PC-3 (cell line): ENCODE results near the gene VWC2. TPM values are rescaled to one million over a fixed set of nuclear protein-coding genes. Genes with fewer than 3 reads are reported as not detected.

Experiments
- ATAC-seq: fragments of 200-7000 bp; cut with Tn5 transposase; 2 replicates; pipeline ENCODE4 v1.9.1; 2020; ENCODE audit warnings: mild to moderate bottlenecking, moderate library complexity
- BruUV-seq: library from RNA; stranded (reverse); fragments of 400-500 nt; replicated peaks from 2 replicates; lab custom pipeline; 2021; lab: Mats Ljungman, UMichigan
- CTCF ChIA-PET: fragments of 300-600 bp; sonication (Branson Sonifier 250); formaldehyde crosslinking; loops from one replicate; lab custom pipeline; 2022; ENCODE audit warnings: antibody characterized with exemption; lab: Charles Lee
- POLR2A ChIA-PET: fragments of 300-600 bp; sonication (Branson Sonifier 250); formaldehyde crosslinking; loops from one replicate; lab custom pipeline; 2022; ENCODE audit warnings: antibody characterized with exemption; ENCODE audit not compliant: unreplicated experiment; lab: Charles Lee
- DNase-seq: peaks from one replicate; pipeline ENCODE4 v3.0.0-alpha.2; 2015
- H2AFZ ChIP-seq: fragments of 300-600 bp; sonication (generic); 2 replicates; pipeline ENCODE4 v1.6.0; 2016; ENCODE audit warnings: antibody characterized with exemption, low read length
- H3F3A ChIP-seq: fragments of 300-600 bp; sonication (generic); one replicate; pipeline ENCODE4 v1.6.0; 2017; ENCODE audit warnings: antibody characterized with exemption, low read length, control low read depth, mild to moderate bottlenecking; ENCODE audit not compliant: unreplicated experiment
- H3K27ac ChIP-seq: fragments of 300-600 bp; sonication (generic); 2 replicates; pipeline ENCODE4 v1.5.1; 2016; ENCODE audit warnings: mild to moderate bottlenecking, low read length
- H3K27me3 ChIP-seq: fragments of 300-600 bp; sonication (generic); 2 replicates; pipeline ENCODE4 v1.6.1; 2016; ENCODE audit warnings: low read length, mixed read lengths
- H3K36me3 ChIP-seq: fragments of 300-600 bp; sonication (generic); 2 replicates; pipeline ENCODE4 v1.6.1; 2016; ENCODE audit warnings: low read depth, mixed run types, low read length, mixed read lengths
- H3K4me1 ChIP-seq: fragments of 300-600 bp; sonication (generic); 2 replicates; pipeline ENCODE4 v1.5.1; 2016; ENCODE audit warnings: low read length; ENCODE audit not compliant: insufficient read depth
- H3K4me2 ChIP-seq: fragments of 300-600 bp; sonication (generic); 2 replicates; pipeline ENCODE4 v1.6.0; 2016; ENCODE audit warnings: low read length
- H3K4me3 ChIP-seq: fragments of 300-600 bp; sonication (generic); 2 replicates; pipeline ENCODE4 v1.5.1; 2016; ENCODE audit warnings: mild to moderate bottlenecking, low read length, mixed read lengths
- H3K79me2 ChIP-seq: fragments of 300-600 bp; sonication (generic); 2 replicates; pipeline ENCODE4 v1.6.1; 2017; ENCODE audit warnings: low read length, mixed read lengths
- H3K9ac ChIP-seq: fragments of 300-600 bp; sonication (generic); 2 replicates; pipeline ENCODE4 v1.6.0; 2016; ENCODE audit warnings: mild to moderate bottlenecking, low read length
- H3K9me2 ChIP-seq: fragments of 300-600 bp; sonication (generic); replicated peaks from 2 replicates; pipeline ENCODE4 v1.6.1; 2016; ENCODE audit warnings: mixed run types, low read length, mixed read lengths
- H3K9me3 ChIP-seq: fragments of 300-600 bp; sonication (generic); 2 replicates; pipeline ENCODE4 v1.6.1; 2016; ENCODE audit warnings: low read length, mixed read lengths
- H4K20me1 ChIP-seq: fragments of 300-600 bp; sonication (generic); 2 replicates; pipeline ENCODE4 v1.6.1; 2016; ENCODE audit warnings: low read length, mixed read lengths
- CTCF ChIP-seq: fragments of 300-600 bp; sonication (generic); conservative IDR thresholded peaks from 2 replicates; pipeline ENCODE4 v1.5.1; 2017; ENCODE audit warnings: antibody characterized with exemption, low read depth, mild to moderate bottlenecking, low read length
- EZH2 ChIP-seq: fragments of 300-600 bp; sonication (generic); IDR thresholded peaks from one replicate; pipeline ENCODE4 v1.6.1; 2017; ENCODE audit warnings: antibody characterized with exemption, mild to moderate bottlenecking, low read length; ENCODE audit not compliant: unreplicated experiment
- EZH2phosphoT487 ChIP-seq: fragments of 300-600 bp; sonication (generic); IDR thresholded peaks from 2 replicates; pipeline ENCODE4 v1.6.1; 2018; ENCODE audit warnings: mild to moderate bottlenecking, antibody characterized with exemption, low read length, borderline replicate concordance
- intact Hi-C: fragments of 100-400 bp; cut with micrococcal nuclease; formaldehyde crosslinking; loops from 2 replicates; pipeline ENCODE4 v1.9.0; 2023
- total RNA-seq: library from RNA; depleted of rRNA; stranded (reverse); fragments of >200 nt; gene quantifications from 2 replicates; pipeline ENCODE4 v1.2.3, GENCODE V29; 2014

Gene VWC2
- total RNA-seq, 1 experiment from 2014 or later: not detected

GRCh38 chr7:49822856-49823255 lies 49.4 kb downstream of the VWC2 start:
- CTCF ChIA-PET: no interaction called here

DNA sequence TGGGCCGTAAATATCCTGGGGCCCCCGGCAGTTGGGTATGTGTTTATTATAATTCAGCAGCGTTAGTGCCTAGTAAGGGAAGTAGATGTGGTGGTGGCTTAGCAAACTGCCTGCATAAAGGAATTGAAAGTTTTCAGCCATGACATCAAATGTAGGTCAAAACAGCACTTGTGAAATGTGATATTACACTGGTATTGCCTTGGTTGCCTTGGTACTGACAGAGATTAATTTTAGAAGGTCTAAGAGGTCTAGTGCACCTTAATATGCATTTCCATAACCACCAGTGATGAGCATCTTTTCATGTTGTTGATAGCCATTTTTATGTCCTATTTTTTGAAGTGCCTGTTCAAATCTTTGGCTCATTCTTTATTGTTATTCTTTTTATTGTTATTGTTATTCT lies 50.1 kb downstream of the VWC2 start:
- ATAC-seq: no peak
- no peaks in the 10 kb centered on the region for H3F3A ChIP-seq
- no peak overlapping the region for H3K9ac ChIP-seq
- no peaks in the 10 kb centered on the region for H3K36me3 ChIP-seq
- H3K4me2 ChIP-seq: no peak overlapping the region
- H3K9me3 ChIP-seq: no peaks in the 10 kb centered on the region
- peaks cover 10% of the 10 kb centered on the region; the same call in 1 of the 2 replicates for H3K27me3 ChIP-seq
- H4K20me1 ChIP-seq: no peaks in the 10 kb centered on the region
- intact Hi-C loops: no loop called here
- no peaks in the 10 kb centered on the region for H3K9me2 ChIP-seq
- CTCF ChIA-PET: no interaction called here
- POLR2A ChIA-PET: no interaction called here
- H3K4me1 ChIP-seq: no peaks in the 10 kb centered on the region
- no peak overlapping the region for H2AFZ ChIP-seq
- no peak overlapping the region for H3K27ac ChIP-seq
- H3K4me3 ChIP-seq: no peak overlapping the region
- no TSS peak for BruUV-seq
- DNase-seq: no peak
- no peak for TF ChIP-seq EZH2
- TF ChIP-seq EZH2phosphoT487: no peak
- no peaks in the 10 kb centered on the region for H3K79me2 ChIP-seq

More at GRCh38 chr7:49822856-49823255, 49.4 kb downstream of the VWC2 start:
- Histone ChIP-seq H3K4me3 (no peak overlapping the region), H2AFZ (no peak overlapping the region), H3K27ac (no peak overlapping the region), H3K79me2 (no peaks in the 10 kb centered on the region), H4K20me1 (no peaks in the 10 kb centered on the region), H3K36me3 (no peaks in the 10 kb centered on the region), H3K9ac (no peak overlapping the region), H3F3A (no peaks in the 10 kb centered on the region), H3K9me3 (no peaks in the 10 kb centered on the region), H3K27me3 (peaks cover 10% of the 10 kb centered on the region; the same call in 1 of the 2 replicates), H3K4me1 (no peaks in the 10 kb centered on the region), H3K4me2 (no peak overlapping the region), H3K9me2 (no peaks in the 10 kb centered on the region)
- intact Hi-C loops: no loop called here
- TF ChIP-seq EZH2 (no peak), EZH2phosphoT487 (no peak), CTCF (no peak)
- ATAC-seq: no peak
- POLR2A ChIA-PET: no interaction called here
- BruUV-seq: no TSS peak
- DNase-seq: no peak

- DNase-seq (no peak), ATAC-seq (no peak)
- no TSS peak for BruUV-seq
- ChIA-PET POLR2A (no interaction called here), CTCF (no interaction called here)
- H2AFZ ChIP-seq: no peak overlapping the region
- intact Hi-C loops: no loop called here
- no peaks in the 10 kb centered on the region for H3K9me2 ChIP-seq
- H3K4me2 ChIP-seq: no peak overlapping the region
- H3K9me3 ChIP-seq: no peaks in the 10 kb centered on the region
- peaks cover 57% of the 10 kb centered on the region for H3K27me3 ChIP-seq
- no peak overlapping the region for H3K27ac ChIP-seq
- H4K20me1 ChIP-seq: no peaks in the 10 kb centered on the region
- no peak overlapping the region for H3K9ac ChIP-seq
- no peaks in the 10 kb centered on the region for H3K4me1 ChIP-seq
- TF ChIP-seq EZH2phosphoT487 (no peak), EZH2 (no peak), CTCF (no peak)
- H3F3A ChIP-seq: no peaks in the 10 kb centered on the region
- H3K4me3 ChIP-seq: no peak overlapping the region
- no peaks in the 10 kb centered on the region for H3K36me3 ChIP-seq
- H3K79me2 ChIP-seq: no peaks in the 10 kb centered on the region
Observed at GRCh38 chr7:49839863-49840645, 66.6 kb downstream of the VWC2 start.
